ENCODE results near the gene RNF220. TPM values are rescaled to one million over a fixed set of nuclear protein-coding genes. Genes with fewer than 3 reads are reported as not detected.

The RNF220 gene
- total and polyA plus RNA-seq, 2 of the 13 experiments (the other 11 are each of a cell fraction or from before 2014, with no cell fraction given), result 48.2 to 72.1 TPM

DNA sequence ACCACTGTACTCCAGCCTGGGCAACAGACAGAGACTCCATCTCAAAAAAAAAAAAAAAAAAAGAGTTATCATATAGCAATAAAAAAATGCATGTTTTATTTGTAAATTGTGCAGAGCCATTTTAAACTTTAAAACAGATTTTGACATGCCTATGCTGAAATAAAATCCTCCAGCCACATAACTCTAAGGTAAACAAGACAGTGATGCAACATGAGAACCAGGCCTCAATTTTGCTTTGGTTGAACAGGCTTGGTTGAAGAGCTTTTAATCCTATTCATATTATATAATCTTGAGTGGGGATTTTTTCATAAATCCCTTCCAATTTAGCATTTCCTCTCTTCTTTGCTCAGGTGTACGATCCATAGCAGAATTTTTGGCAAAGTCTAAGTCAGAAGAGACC lies 295.5 kb downstream of the RNF220 start:
- ATAC-seq, result peak; percentile 53

More for the DNA sequence above, 295.5 kb downstream of the RNF220 start:
- H3K9me3 ChIP-seq (ENCODE audit: low read length), result no peaks in the 10 kb centered on the region
- peak overlapping the region; percentile 20; the same call in 1 of the 2 replicates for H3K9ac ChIP-seq (ENCODE audit: insufficient read depth, low read depth, low read length)
- BruUV-seq (replicated peaks), result no TSS peak
- FAIRE-seq, result peak; percentile 65
- peak overlapping the region; percentile 48 for H3K27ac ChIP-seq (ENCODE audit: extremely low read length, insufficient read depth, low read length)
- in situ Hi-C loops (cut with HindIII; ENCODE audit: extremely low pct_ligation_motif_present, low pct_unique_long_range_greater_than_20kb), result no loop called here
- H3K79me2 ChIP-seq (ENCODE audit: insufficient read depth, low read length), result no peaks in the 10 kb centered on the region
- intact Hi-C loops (cut with micrococcal nuclease; ENCODE audit: unreplicated experiment), result no loop called here
- ChIA-PET POLR2A (interaction anchor here (0.5 to 4.2 kb wide), 6 partner anchors 21 to 68 kb away, joined by 3 to 20 read pairs (median 4); partner anchors contain the start of genes ARMH1, RNU5D-1 and TMEM53), CTCF (ENCODE audit: low intra/inter-chr PET ratio, low total read pairs) (no interaction called here)
- peak overlapping the region; percentile 26 to 59 (median 29); a peak in 4 of 6 replicates for H3K4me3 ChIP-seq (replicated peaks in 1 of 3; ENCODE audit: insufficient read depth in 1 of 3, low read depth in 2 of 3, low read length in 3 of 3)
- no peak for TF ChIP-seq LCORL (IDR thresholded peaks at IDR 0.05)
- TF ChIP-seq LCORL (CRISPR knock-in tag; IDR thresholded peaks at IDR 0.05), result no peak
- 0 out of 2 replicates have a peak, but pooled peaks have one; percentile 12 for TF ChIP-seq SMAD3 (CRISPR knock-in tag; IDR thresholded peaks at IDR 0.05)
- TF ChIP-seq, protein P1, sequence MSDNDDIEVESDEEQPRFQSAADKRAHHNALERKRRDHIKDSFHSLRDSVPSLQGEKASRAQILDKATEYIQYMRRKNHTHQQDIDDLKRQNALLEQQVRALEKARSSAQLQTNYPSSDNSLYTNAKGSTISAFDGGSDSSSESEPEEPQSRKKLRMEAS (IDR thresholded peaks at IDR 0.05), result 0 out of 2 replicates have a peak, but pooled peaks have one; percentile 1
- TF ChIP-seq HNRNPLL (IDR thresholded peaks at IDR 0.05; ENCODE audit: low read depth, low read length, poor library complexity, severe bottlenecking), result no peak
- TF ChIP-seq ATF3 (CRISPR knock-in tag; IDR thresholded peaks at IDR 0.05), result peak; percentile 76; the same call in 1 of the 2 replicates
- TF ChIP-seq FOXA3 (CRISPR knock-in tag; IDR thresholded peaks at IDR 0.05), result peak; percentile 86
- TF ChIP-seq EP300 (IDR thresholded peaks at IDR 0.05; ENCODE audit: low read depth in 2 of 2, low read length in 2 of 2), result 0 out of 4 replicates have a peak, but pooled peaks of 1 of the 2 experiments have one; percentile 31
- no peak for TF ChIP-seq EP300 (CRISPR knock-in tag; IDR thresholded peaks at IDR 0.05; ENCODE audit: borderline replicate concordance)
- peak; percentile 76; the same call in 1 of the 2 replicates for TF ChIP-seq CEBPB (IDR thresholded peaks at IDR 0.05; ENCODE audit: borderline replicate concordance, low read depth, low read length)
- 0 out of 2 replicates have a peak, but pooled peaks have one; percentile 7 for TF ChIP-seq PHF8 (CRISPR knock-in tag; IDR thresholded peaks at IDR 0.05)
- no peak for TF ChIP-seq FOXA1 (IDR thresholded peaks at IDR 0.05)
- peak; percentile 83 for TF ChIP-seq FOXA1 (CRISPR knock-in tag; IDR thresholded peaks at IDR 0.05)
- TF ChIP-seq TBL1XR1 (IDR thresholded peaks at IDR 0.05; ENCODE audit: borderline replicate concordance, low read length, partially characterized antibody), result no peak
- TF ChIP-seq, protein P2, sequence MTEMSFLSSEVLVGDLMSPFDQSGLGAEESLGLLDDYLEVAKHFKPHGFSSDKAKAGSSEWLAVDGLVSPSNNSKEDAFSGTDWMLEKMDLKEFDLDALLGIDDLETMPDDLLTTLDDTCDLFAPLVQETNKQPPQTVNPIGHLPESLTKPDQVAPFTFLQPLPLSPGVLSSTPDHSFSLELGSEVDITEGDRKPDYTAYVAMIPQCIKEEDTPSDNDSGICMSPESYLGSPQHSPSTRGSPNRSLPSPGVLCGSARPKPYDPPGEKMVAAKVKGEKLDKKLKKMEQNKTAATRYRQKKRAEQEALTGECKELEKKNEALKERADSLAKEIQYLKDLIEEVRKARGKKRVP (CRISPR knock-in tag; IDR thresholded peaks at IDR 0.05), result peak in 1 of 2 experiments; percentile 65; a peak in 2 of 4 replicates
- 0 out of 4 replicates have a peak, but pooled peaks of 1 of the 2 experiments have one; percentile 5 for TF ChIP-seq KLF16 (CRISPR knock-in tag; IDR thresholded peaks at IDR 0.05)
- peak; percentile 83 for TF ChIP-seq CEBPG (CRISPR knock-in tag; IDR thresholded peaks at IDR 0.05)
- no peak for TF ChIP-seq TCF7L2 (IDR thresholded peaks at IDR 0.05; ENCODE audit: low read depth, low read length)
- 0 out of 2 replicates have a peak, but pooled peaks have one; percentile 8 for TF ChIP-seq ELF3 (CRISPR knock-in tag; IDR thresholded peaks at IDR 0.05)
- no peak for TF ChIP-seq ZGPAT (CRISPR knock-in tag; IDR thresholded peaks at IDR 0.05)
- WGBS (ENCODE audit: low lambda C conversion rate), result 0% methylated on average over 1 of the region's 1 CpG
- no peaks in the 10 kb centered on the region for H3K27me3 ChIP-seq (ENCODE audit: control insufficient read depth in 1 of 2, insufficient read depth in 2 of 2, low read length in 2 of 2)
- peak overlapping the region; percentile 80 for H3K4me2 ChIP-seq (ENCODE audit: low read depth, low read length)
- H4K20me1 ChIP-seq (ENCODE audit: insufficient read depth, low read length), result no peaks in the 10 kb centered on the region
- H2AFZ ChIP-seq (ENCODE audit: low read length), result no peak overlapping the region
- H3K4me1 ChIP-seq (ENCODE audit: insufficient read depth, low read length), result peaks cover 66% of the 10 kb centered on the region
- no peaks in the 10 kb centered on the region for H3K36me3 ChIP-seq (replicated peaks in 1 of 2; ENCODE audit: control insufficient read depth in 1 of 2, insufficient read depth in 2 of 2, low read length in 2 of 2)
- peak; percentile 49 for DNase-seq (ENCODE audit: low spot score)
